HEK293T (cell line): ENCODE results near the gene SLC35A4.

Experiments used
- ARNT ChIP-seq: fragments of 450-650 bp; IDR thresholded peaks from 2 replicates; pipeline ENCODE4 v1.6.1; 2017; ENCODE audit warnings: mild to moderate bottlenecking
- BHLHE40 ChIP-seq: fragments of 450-650 bp; IDR thresholded peaks from 2 replicates; pipeline ENCODE4 v1.6.1; 2016; ENCODE audit warnings: mild to moderate bottlenecking, moderate library complexity, borderline replicate concordance
- FOXK2 ChIP-seq: fragments of 450-650 bp; IDR thresholded peaks from 2 replicates; pipeline ENCODE4 v1.6.1; 2016; ENCODE audit warnings: mild to moderate bottlenecking
- FOXM1 ChIP-seq: fragments of 450-650 bp; IDR thresholded peaks from 2 replicates; pipeline ENCODE4 v1.6.1; 2017; ENCODE audit warnings: mild to moderate bottlenecking, borderline replicate concordance
- LEF1 ChIP-seq: fragments of 450-650 bp; IDR thresholded peaks from 2 replicates; pipeline ENCODE4 v1.6.1; 2017; ENCODE audit warnings: mild to moderate bottlenecking, borderline replicate concordance
- SP1 ChIP-seq: fragments of 450-650 bp; IDR thresholded peaks from 2 replicates; pipeline ENCODE4 v1.6.1; 2017
- TARDBP ChIP-seq: fragments of 450-650 bp; IDR thresholded peaks from 2 replicates; pipeline ENCODE4 v1.6.1; 2016

DNA sequence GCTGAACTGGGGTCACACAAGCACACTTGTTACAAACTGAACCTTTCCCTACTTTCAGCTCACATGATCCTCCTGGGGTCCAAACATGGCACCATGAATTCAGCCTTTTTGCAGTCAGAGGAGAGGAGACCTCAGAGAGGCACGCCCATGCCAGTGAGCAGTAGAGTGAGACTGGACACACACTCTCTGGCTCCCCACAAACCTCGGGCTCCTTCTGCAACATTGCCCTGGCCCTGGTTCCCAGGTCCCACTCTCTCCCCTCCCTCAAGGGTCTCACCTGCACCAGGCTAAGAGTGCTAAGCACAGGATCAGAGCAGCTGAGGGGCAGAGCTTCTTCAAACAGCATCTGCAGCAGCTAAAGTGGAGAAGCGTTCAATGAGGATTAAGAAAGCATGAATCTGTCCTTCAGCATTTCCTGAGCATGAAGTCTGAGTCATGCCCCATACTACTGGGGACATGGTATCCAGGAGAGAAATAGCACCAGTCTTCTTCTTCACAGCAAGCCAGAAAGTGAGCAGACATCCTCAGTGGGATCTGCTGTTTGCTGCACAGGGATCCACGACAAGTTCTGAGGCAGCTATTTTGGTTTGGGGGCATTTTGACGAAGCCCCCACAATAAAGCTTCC, 27.2 kb downstream of the SLC35A4 start:
- no peak for TF ChIP-seq FOXM1
- no peak for TF ChIP-seq BHLHE40
- no peak for TF ChIP-seq TARDBP
- no peak for TF ChIP-seq SP1
- TF ChIP-seq FOXK2: no peak
- TF ChIP-seq LEF1: no peak
- no peak for TF ChIP-seq ARNT
